ENCODE data around the gene PSMA6.

- no peak for TF ChIP-seq NR3C1 (CRISPR knock-in tag; conservative IDR thresholded peaks at IDR 0.05; ENCODE audit: low read depth)
- TF ChIP-seq CTCF (IDR thresholded peaks at IDR 0.05), result no peak
- TF ChIP-seq FOXK1 (CRISPR knock-in tag; IDR thresholded peaks at IDR 0.05), result no peak
- no peak for TF ChIP-seq RELA (CRISPR knock-in tag; IDR thresholded peaks at IDR 0.05; ENCODE audit: borderline replicate concordance)
- no peak for TF ChIP-seq ATF2 (CRISPR knock-in tag; IDR thresholded peaks at IDR 0.05; ENCODE audit: borderline replicate concordance, low read depth)
- TF ChIP-seq ZNF263 (CRISPR knock-in tag; IDR thresholded peaks at IDR 0.05; ENCODE audit: low read depth), result no peak
- TF ChIP-seq SP1 (CRISPR knock-in tag; conservative IDR thresholded peaks at IDR 0.05), result no peak
- no peak for TF ChIP-seq AFF4 (CRISPR knock-in tag; IDR thresholded peaks at IDR 0.05; ENCODE audit: borderline replicate concordance)
- no peak for TF ChIP-seq JUN (CRISPR knock-in tag; IDR thresholded peaks at IDR 0.05)
- TF ChIP-seq IRF2 (CRISPR knock-in tag; IDR thresholded peaks at IDR 0.05; ENCODE audit: borderline replicate concordance, low read depth), result no peak
- no peak for TF ChIP-seq ZNF281 (CRISPR knock-in tag; IDR thresholded peaks at IDR 0.05)
These were observed 28.3 kb downstream of the PSMA6 start for GRCh38 chr14:35320472-35320871.
